HS-5 (cell line): ENCODE results near the gene PLS1.
"Not testable (repeated sequence)": the region's sequence is repeated elsewhere in the genome, so short reads cannot be mapped to it uniquely, and the experiment has no call there.

Experiments used
- DNase-seq: peaks from one replicate; pipeline ENCODE4 v3.0.0-alpha.2; 2012; ENCODE audit warnings: low read depth

The PLS1 gene

GRCh38 chr3:142694225-142694624 is 98.0 kb downstream of the PLS1 start:
- DNase-seq = no peak

GRCh38 chr3:142705198-142705597 is 109.0 kb downstream of the PLS1 start:
- no peak for DNase-seq

GRCh38 chr3:142706321-142707127 is 110.3 kb downstream of the PLS1 start:
- no peak for DNase-seq

- DNase-seq = no peak
Measured at GRCh38 chr3:142709207-142709606, 113.0 kb downstream of the PLS1 start.

GRCh38 chr3:142714882-142715281 is 118.7 kb downstream of the PLS1 start:
- DNase-seq = not testable (repeated sequence)

GRCh38 chr3:142716102-142716501 is 119.9 kb downstream of the PLS1 start:
- no peak for DNase-seq

GRCh38 chr3:142723665-142723967 is 127.4 kb downstream of the PLS1 start:
- no peak for DNase-seq

- DNase-seq = peak; percentile 51
Measured at GRCh38 chr3:142723968-142724681, 127.9 kb downstream of the PLS1 start, which contains the start of gene TRPC1. Gene TRPC1 (plus strand): TSS chr3:142724034. CDS start chr3:142724560, 526 bp downstream.

GRCh38 chr3:142724682-142725356 is 128.6 kb downstream of the PLS1 start:
- peak; percentile 30 for DNase-seq

GRCh38 chr3:142725357-142725739 is 129.2 kb downstream of the PLS1 start:
- no peak for DNase-seq

GRCh38 chr3:142726017-142726416 is 129.8 kb downstream of the PLS1 start:
- no peak for DNase-seq

GRCh38 chr3:142732066-142732465 is 135.9 kb downstream of the PLS1 start:
- no peak for DNase-seq

- DNase-seq = no peak
Measured at GRCh38 chr3:142734834-142735233, 138.6 kb downstream of the PLS1 start.

- no peak for DNase-seq
Measured at GRCh38 chr3:142735462-142735861, 139.3 kb downstream of the PLS1 start.

GRCh38 chr3:142738396-142738795 is 142.2 kb downstream of the PLS1 start:
- DNase-seq = no peak

GRCh38 chr3:142746646-142747045 is 150.5 kb downstream of the PLS1 start:
- DNase-seq = no peak

GRCh38 chr3:142750531-142750930 is 154.3 kb downstream of the PLS1 start:
- not testable (repeated sequence) for DNase-seq

GRCh38 chr3:142752605-142753004 is 156.4 kb downstream of the PLS1 start:
- DNase-seq = not testable (repeated sequence)

- DNase-seq = no peak
Measured at GRCh38 chr3:142754494-142754893, 158.3 kb downstream of the PLS1 start.
